WERI-Rb-1 (cell line): ENCODE measurements around the gene STH.

Experiments used
- DNase-seq: peaks from one replicate; pipeline ENCODE4 v3.0.0-alpha.2; 2020
- H3K27ac ChIP-seq: fragments of 250-450 bp; sonication (Bioruptor Pico); 2 replicates; pipeline ENCODE4 v1.5.1; 2020; ENCODE audit warnings: mild to moderate bottlenecking, moderate library complexity
- H3K27me3 ChIP-seq: fragments of 250-450 bp; sonication (Bioruptor Pico); 2 replicates; pipeline ENCODE4 v1.5.1; 2021; ENCODE audit warnings: mild to moderate bottlenecking, low read depth, moderate library complexity; ENCODE audit not compliant: insufficient read depth, severe bottlenecking
- H3K36me3 ChIP-seq: fragments of 250-450 bp; sonication (Bioruptor Pico); 2 replicates; pipeline ENCODE4 v1.5.1; 2020; ENCODE audit warnings: mild to moderate bottlenecking, moderate library complexity
- H3K4me3 ChIP-seq: 2 replicates; pipeline ENCODE4 v1.5.1; 2011; ENCODE audit warnings: low read depth, mild to moderate bottlenecking, control low read depth, low read length
- H3K9me3 ChIP-seq: fragments of 250-450 bp; sonication (Bioruptor Pico); 2 replicates; pipeline ENCODE4 v1.5.1; 2021; ENCODE audit warnings: mild to moderate bottlenecking, moderate library complexity; ENCODE audit not compliant: severe bottlenecking
- CTCF ChIP-seq: IDR thresholded peaks from 2 replicates; pipeline ENCODE4 v1.5.1; 2011; ENCODE audit warnings: low read depth, mild to moderate bottlenecking, control low read depth, inconsistent platforms, low read length

The STH gene

GRCh38 chr17:45997624-45998023 lies 1.4 kb upstream of the STH start:
- no peaks in the 10 kb centered on the region for H3K36me3 ChIP-seq
- no peaks in the 10 kb centered on the region for H3K27me3 ChIP-seq
- no peak overlapping the region for H3K4me3 ChIP-seq
- H3K9me3 ChIP-seq, result no peaks in the 10 kb centered on the region
- no peak for TF ChIP-seq CTCF
- no peak for DNase-seq
- no peak overlapping the region for H3K27ac ChIP-seq

- Histone ChIP-seq H3K4me3 (no peak overlapping the region), H3K36me3 (no peaks in the 10 kb centered on the region), H3K9me3 (no peaks in the 10 kb centered on the region), H3K27ac (no peak overlapping the region), H3K27me3 (no peaks in the 10 kb centered on the region)
- no peak for DNase-seq
- TF ChIP-seq CTCF, result no peak
Observed at GRCh38 chr17:45999900-46000290, 845 bp downstream of the STH start.

GRCh38 chr17:46000292-46000691 lies 1.2 kb downstream of the STH start:
- DNase-seq, result no peak

GRCh38 chr17:46000757-46001156 lies 1.7 kb downstream of the STH start:
- H3K27ac ChIP-seq, result no peak overlapping the region
- H3K27me3 ChIP-seq, result no peaks in the 10 kb centered on the region
- no peak for DNase-seq
- TF ChIP-seq CTCF, result no peak
- H3K4me3 ChIP-seq, result no peak overlapping the region
- no peaks in the 10 kb centered on the region for H3K36me3 ChIP-seq
- H3K9me3 ChIP-seq, result no peaks in the 10 kb centered on the region

More at GRCh38 chr17:46000292-46000691, 1.2 kb downstream of the STH start:
- no peaks in the 10 kb centered on the region for H3K27me3 ChIP-seq
- no peak overlapping the region for H3K27ac ChIP-seq
- no peak for TF ChIP-seq CTCF
- no peak overlapping the region for H3K4me3 ChIP-seq
- no peaks in the 10 kb centered on the region for H3K36me3 ChIP-seq
- H3K9me3 ChIP-seq, result no peaks in the 10 kb centered on the region

GRCh38 chr17:46001390-46002310 lies 2.6 kb downstream of the STH start:
- H3K27me3 ChIP-seq, result no peaks in the 10 kb centered on the region
- no peaks in the 10 kb centered on the region for H3K9me3 ChIP-seq
- no peaks in the 10 kb centered on the region for H3K36me3 ChIP-seq
- H3K4me3 ChIP-seq, result no peak overlapping the region
- DNase-seq, result no peak
- H3K27ac ChIP-seq, result no peak overlapping the region
- TF ChIP-seq CTCF, result no peak
